Measurements from ENCODE around the gene BID.
"Not testable (repeated sequence)": the region's sequence is repeated elsewhere in the genome, so short reads cannot be mapped to it uniquely, and the experiment has no call there.

The BID gene

DNA sequence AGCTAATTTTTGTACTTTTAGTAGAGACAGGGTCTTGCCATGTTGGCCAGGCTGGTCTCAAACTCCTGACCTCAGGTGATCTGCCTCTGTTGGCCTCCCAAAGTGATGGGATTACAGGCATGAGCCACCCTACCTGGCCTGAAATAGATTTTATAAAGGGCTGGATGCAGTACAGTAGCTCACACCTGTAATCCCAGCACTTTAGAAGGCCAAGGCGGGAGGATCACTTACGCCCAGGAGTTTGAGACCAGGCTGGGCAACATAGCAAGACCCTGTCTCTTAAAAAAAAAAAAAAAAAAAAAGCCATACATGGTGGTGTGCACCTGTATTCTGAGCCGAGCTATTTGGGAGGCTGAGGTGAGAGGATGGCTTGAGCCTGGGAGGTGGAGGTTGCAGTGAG is 76.0 kb downstream of the BID start:
- not testable (repeated sequence) for DNase-seq

DNA sequence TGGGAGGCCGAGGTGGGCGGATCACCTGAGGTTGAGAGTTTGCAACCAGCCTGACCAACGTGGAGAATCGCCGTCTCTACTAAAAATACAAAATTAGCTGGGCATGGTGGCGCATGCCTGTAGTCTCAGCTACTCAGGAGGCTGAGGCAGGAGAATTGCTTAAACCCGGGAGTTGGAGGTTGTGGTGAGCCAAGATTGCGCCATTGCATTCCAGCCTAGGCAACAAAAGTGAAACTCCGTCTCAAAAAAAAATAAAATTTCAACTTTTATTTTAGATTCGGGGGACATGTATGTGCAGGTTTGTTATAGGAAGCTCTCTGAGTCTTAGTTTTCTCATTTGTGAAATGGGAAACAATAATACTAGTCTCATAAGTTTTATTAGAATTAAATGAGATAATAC is 77.1 kb downstream of the BID start:
- not testable (repeated sequence) for DNase-seq

DNA sequence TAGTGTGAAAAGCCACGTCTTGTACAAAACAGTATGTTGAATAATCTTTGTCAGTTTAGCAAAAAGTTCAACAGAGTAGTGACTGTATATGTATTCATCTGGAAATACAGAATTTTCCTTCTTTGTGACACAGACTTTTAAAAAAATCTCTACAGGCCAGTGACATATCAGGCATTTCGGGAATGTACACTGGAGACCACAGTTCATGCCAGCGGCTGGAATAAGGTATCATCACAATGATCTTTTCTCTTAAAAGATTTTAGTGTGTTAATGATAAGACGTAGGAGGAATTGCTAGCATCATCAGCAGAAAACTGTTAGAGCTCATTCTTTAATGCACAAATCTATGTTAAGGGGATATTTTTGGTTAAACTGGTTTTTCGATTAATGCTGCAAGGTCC is 78.3 kb downstream of the BID start:
- no peak for DNase-seq

DNA sequence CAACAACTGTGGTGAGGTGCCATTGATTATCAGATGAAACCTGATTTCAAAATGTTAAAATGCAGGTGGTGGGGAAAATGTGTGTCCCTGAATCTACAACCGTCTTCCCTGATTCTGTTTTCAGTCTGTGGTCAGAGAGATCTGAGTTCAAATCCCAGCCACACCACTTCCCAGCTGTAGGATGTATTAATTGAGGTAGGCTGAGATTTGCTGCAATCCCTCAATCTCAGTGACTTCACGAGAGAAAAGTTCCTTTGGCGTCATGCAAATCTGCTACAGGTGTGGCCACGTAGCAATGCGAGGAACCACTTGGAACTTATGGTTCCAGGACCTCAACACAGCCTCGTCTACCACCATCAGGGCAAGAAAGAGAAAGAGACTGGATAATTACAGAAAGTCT is 79.5 kb downstream of the BID start:
- no peak for DNase-seq

DNA sequence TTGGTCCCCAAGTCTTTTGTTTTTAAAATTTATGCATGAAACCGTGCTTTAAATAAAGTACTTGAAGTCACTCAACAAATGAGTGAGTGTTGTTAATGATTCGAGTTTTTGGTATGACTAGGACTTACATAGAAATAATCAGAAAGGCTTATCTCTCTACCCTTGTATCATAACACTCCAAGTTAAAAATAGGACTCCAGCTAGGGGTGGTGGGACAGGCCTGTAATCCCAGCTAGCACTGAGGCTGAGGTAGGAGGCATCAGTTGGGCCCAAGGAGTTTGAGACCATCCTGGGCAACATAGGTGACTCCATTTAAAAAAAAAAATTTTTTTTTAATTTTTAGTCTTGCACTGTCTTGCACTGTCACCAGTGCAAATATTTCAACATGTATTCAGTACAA is 80.1 kb downstream of the BID start:
- no peak for DNase-seq

DNA sequence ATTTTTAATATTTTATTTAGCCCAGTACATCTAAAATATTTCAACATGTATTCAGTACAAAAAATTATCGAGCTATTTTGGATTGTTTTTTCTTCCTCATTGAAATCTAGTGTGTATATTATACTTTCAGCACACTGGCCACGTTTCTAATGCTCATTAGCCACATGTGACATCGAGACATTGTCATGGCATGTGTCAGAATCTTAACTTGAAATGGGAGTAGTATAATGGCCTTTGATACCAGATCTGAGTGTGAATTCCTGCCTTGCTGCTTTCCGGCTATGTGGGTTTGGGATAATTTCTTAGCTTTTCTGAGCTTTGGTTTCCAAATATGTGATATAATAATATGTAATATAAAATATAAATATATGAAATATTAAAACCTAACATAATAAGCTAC is 81.4 kb downstream of the BID start:
- DNase-seq = no peak

DNA sequence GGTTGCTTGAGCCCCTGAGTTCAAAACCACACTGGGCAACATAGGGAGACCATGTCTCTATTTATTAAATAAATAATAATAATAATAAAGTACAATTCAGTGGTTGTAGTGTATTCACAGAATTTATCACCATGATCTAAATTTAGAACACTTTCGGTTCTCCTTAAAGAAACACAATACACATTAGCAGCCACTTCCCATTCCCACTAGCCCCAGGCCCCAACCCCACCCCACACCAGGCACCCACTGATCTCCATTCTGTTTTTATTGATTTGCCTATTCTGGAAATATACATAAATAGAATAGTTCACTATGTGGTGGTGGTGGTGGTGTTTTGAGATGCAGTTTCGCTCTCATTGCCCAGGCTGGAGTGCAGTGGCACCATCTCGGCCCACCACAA is 90.0 kb downstream of the BID start:
- DNase-seq = no peak
